HG03139 (cell line): Measurements from ENCODE around the gene ENPP3.
"Not testable (repeated sequence)": the region's sequence is repeated elsewhere in the genome, so short reads cannot be mapped to it uniquely, and the experiment has no call there.

Experiments
- ATAC-seq: cut with Tn5 transposase; IDR thresholded peaks from one replicate; pipeline ENCODE4 v1.9.1; 2021; ENCODE audit not compliant: unreplicated experiment

The ENPP3 gene

GRCh38 chr6:131683479-131683878 lies 46.4 kb downstream of the ENPP3 start:
- ATAC-seq: peak; percentile 63

- peak; percentile 51 for ATAC-seq
These were observed 48.2 kb downstream of the ENPP3 start for GRCh38 chr6:131685266-131685780.

- ATAC-seq: no peak
These were observed 49.9 kb downstream of the ENPP3 start for GRCh38 chr6:131687022-131687421.

- peak; percentile 67 for ATAC-seq
These were observed 51.2 kb downstream of the ENPP3 start for GRCh38 chr6:131688286-131688685.

- ATAC-seq: no peak
These were observed 54.9 kb downstream of the ENPP3 start for GRCh38 chr6:131692031-131692430.

- no peak for ATAC-seq
These were observed 55.5 kb downstream of the ENPP3 start for GRCh38 chr6:131692589-131692988.

- ATAC-seq: no peak
These were observed 56.3 kb downstream of the ENPP3 start for GRCh38 chr6:131693384-131693783.

GRCh38 chr6:131694832-131695426 lies 57.8 kb downstream of the ENPP3 start:
- ATAC-seq: peak; percentile 93

- no peak for ATAC-seq
These were observed 59.9 kb downstream of the ENPP3 start for GRCh38 chr6:131696956-131697355.

- ATAC-seq: not testable (repeated sequence)
These were observed 63.7 kb downstream of the ENPP3 start for GRCh38 chr6:131700851-131701250.

GRCh38 chr6:131703905-131704304 lies 66.8 kb downstream of the ENPP3 start:
- not testable (repeated sequence) for ATAC-seq

GRCh38 chr6:131710917-131711316 lies 73.8 kb downstream of the ENPP3 start, which contains the start of gene CTAGE9:
CTAGE9 (minus strand) TSS chr6:131711017; CDS start chr6:131711017, 0 bp downstream.
- not testable (repeated sequence) for ATAC-seq

- not testable (repeated sequence) for ATAC-seq
These were observed 78.5 kb downstream of the ENPP3 start for GRCh38 chr6:131715567-131715966.

- ATAC-seq: no peak
These were observed 80.9 kb downstream of the ENPP3 start for GRCh38 chr6:131717836-131718542.

GRCh38 chr6:131721161-131721560 lies 84.1 kb downstream of the ENPP3 start:
- no peak for ATAC-seq

GRCh38 chr6:131724114-131724513 lies 87.0 kb downstream of the ENPP3 start:
- ATAC-seq: no peak

GRCh38 chr6:131727467-131727866 lies 90.4 kb downstream of the ENPP3 start:
- ATAC-seq: no peak

GRCh38 chr6:131727868-131728267 lies 90.8 kb downstream of the ENPP3 start:
- no peak for ATAC-seq

GRCh38 chr6:131728296-131728939 lies 91.3 kb downstream of the ENPP3 start:
- no peak for ATAC-seq

GRCh38 chr6:131729550-131729949 lies 92.4 kb downstream of the ENPP3 start:
- ATAC-seq: no peak

GRCh38 chr6:131730264-131730663 lies 93.2 kb downstream of the ENPP3 start:
- ATAC-seq: no peak

GRCh38 chr6:131731224-131731623 lies 94.1 kb downstream of the ENPP3 start:
- ATAC-seq: no peak
